OCI-LY7 (cell line): ENCODE measurements around the gene INTS1.

Source experiments
- EZH2phosphoT487 ChIP-seq: fragments of 200-600 bp; sonication (generic); IDR thresholded peaks from 2 replicates; pipeline ENCODE4 v1.6.1; 2018; ENCODE audit warnings: low read depth, borderline replicate concordance, mild to moderate bottlenecking, mixed run types, antibody characterized with exemption, low read length, moderate library complexity, mixed read lengths
- TF ChIP-seq, protein P1 (sequence below): fragments of 200-600 bp; sonication (generic); conservative IDR thresholded peaks from 2 replicates; pipeline ENCODE4 v1.5.1; 2014; ENCODE audit warnings: mild to moderate bottlenecking, antibody characterized with exemption, low read length, moderate library complexity, mixed read lengths

DNA sequence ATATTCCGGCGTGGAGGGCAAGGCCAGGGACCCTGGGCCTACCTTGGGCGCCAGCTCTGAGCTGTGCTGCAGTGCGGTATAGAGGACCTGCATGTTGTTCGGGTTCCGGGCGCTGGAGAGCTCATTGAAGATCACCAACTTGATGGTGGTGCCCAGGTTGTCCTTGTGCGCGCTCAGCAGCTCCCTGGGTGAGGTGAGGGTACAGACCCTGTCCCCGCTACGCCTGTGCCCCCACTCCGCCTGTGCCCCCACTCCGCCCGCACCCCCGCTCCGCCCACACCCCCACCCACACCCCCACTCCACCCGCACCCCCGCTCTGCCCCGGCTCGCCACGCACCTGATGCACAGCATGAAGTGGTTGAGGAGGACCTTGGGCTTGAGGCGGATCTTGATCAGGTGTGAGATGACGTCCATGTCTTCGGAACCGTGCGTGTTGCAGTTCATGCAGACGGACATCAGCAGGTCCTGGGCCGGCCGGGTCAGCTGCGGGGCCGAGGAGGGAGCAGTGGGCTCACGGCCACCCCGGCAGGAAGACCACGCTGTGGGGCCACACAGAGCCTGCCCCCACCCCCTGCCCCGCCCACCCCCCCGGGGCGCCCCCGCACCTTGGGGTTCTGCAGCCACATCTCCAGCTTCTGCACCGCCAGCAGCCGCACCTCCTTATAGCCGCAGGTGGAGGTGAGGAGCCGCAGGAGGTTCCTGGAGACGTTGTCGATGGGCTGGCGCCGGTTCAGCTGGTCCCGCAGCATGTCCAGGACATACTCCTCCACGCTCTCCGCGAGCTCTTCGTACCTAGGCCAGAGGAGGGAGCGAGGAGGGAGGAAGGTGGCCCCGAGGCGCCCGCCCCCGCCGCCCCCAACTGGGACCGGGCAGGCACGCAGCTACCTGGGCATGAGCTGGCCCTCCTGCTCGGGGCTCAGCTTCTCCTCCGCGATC, 5.6 kb downstream of the INTS1 start:
- TF ChIP-seq, protein P1, sequence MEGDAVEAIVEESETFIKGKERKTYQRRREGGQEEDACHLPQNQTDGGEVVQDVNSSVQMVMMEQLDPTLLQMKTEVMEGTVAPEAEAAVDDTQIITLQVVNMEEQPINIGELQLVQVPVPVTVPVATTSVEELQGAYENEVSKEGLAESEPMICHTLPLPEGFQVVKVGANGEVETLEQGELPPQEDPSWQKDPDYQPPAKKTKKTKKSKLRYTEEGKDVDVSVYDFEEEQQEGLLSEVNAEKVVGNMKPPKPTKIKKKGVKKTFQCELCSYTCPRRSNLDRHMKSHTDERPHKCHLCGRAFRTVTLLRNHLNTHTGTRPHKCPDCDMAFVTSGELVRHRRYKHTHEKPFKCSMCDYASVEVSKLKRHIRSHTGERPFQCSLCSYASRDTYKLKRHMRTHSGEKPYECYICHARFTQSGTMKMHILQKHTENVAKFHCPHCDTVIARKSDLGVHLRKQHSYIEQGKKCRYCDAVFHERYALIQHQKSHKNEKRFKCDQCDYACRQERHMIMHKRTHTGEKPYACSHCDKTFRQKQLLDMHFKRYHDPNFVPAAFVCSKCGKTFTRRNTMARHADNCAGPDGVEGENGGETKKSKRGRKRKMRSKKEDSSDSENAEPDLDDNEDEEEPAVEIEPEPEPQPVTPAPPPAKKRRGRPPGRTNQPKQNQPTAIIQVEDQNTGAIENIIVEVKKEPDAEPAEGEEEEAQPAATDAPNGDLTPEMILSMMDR: no peak
- TF ChIP-seq EZH2phosphoT487: no peak
